Karpas-422 (cell line): Measurements from ENCODE around the gene SON. TPM values are rescaled to one million over a fixed set of nuclear protein-coding genes. Genes with fewer than 3 reads are reported as not detected.

Source experiments
- DNase-seq: peaks from one replicate; pipeline ENCODE4 v3.0.0-alpha.2; 2015
- H2AFZ ChIP-seq: fragments of 200-600 bp; sonication (generic); 2 replicates; pipeline ENCODE4 v1.6.1; 2014; ENCODE audit warnings: antibody characterized with exemption, low read length, mixed read lengths
- H3K27ac ChIP-seq: fragments of 200-600 bp; sonication (generic); 2 replicates; pipeline ENCODE4 v1.5.1; 2014; ENCODE audit warnings: mild to moderate bottlenecking, low read length, moderate library complexity
- H3K27me3 ChIP-seq: fragments of 200-600 bp; sonication (generic); 2 replicates; pipeline ENCODE4 v1.6.1; 2014; ENCODE audit warnings: low read length, mixed read lengths
- H3K36me3 ChIP-seq: fragments of 200-600 bp; sonication (generic); 2 replicates; pipeline ENCODE4 v1.6.1; 2014; ENCODE audit warnings: low read length, mixed read lengths; ENCODE audit not compliant: insufficient read depth
- H3K4me1 ChIP-seq: fragments of 200-600 bp; sonication (generic); 2 replicates; pipeline ENCODE4 v1.6.1; 2014; ENCODE audit warnings: mild to moderate bottlenecking, low read length, mixed read lengths
- H3K4me2 ChIP-seq: fragments of 200-600 bp; sonication (generic); 2 replicates; pipeline ENCODE4 v1.6.1; 2014; ENCODE audit warnings: low read length, low read depth, mild to moderate bottlenecking; ENCODE audit not compliant: poor library complexity, severe bottlenecking
- H3K4me3 ChIP-seq: fragments of 200-600 bp; sonication (generic); 2 replicates; pipeline ENCODE4 v1.5.1; 2014; ENCODE audit warnings: mild to moderate bottlenecking, antibody characterized with exemption, low read length, mixed read lengths
- H3K79me2 ChIP-seq: fragments of 200-600 bp; sonication (generic); 2 replicates; pipeline ENCODE4 v1.6.1; 2014; ENCODE audit warnings: mild to moderate bottlenecking, low read length, mixed read lengths
- H3K9ac ChIP-seq: fragments of 200-600 bp; sonication (generic); 2 replicates; pipeline ENCODE4 v1.6.0; 2014; ENCODE audit warnings: low read length
- H3K9me2 ChIP-seq: fragments of 200-600 bp; sonication (generic), shearing (Covaris generic); replicated peaks from 2 replicates; pipeline ENCODE4 v1.6.0; 2014; ENCODE audit warnings: mild to moderate bottlenecking, low read length, moderate library complexity; ENCODE audit not compliant: insufficient read depth
- H3K9me3 ChIP-seq: fragments of 300-700, 200-600 bp; sonication (generic); 2 replicates; pipeline ENCODE4 v1.6.1; 2014; ENCODE audit warnings: low read length, mixed read lengths
- H4K20me1 ChIP-seq: fragments of 200-600 bp; sonication (generic); 2 replicates; pipeline ENCODE4 v1.6.1; 2014; ENCODE audit warnings: mild to moderate bottlenecking, antibody characterized with exemption, low read length, low read depth; ENCODE audit not compliant: insufficient read depth
- total RNA-seq: library from RNA; depleted of rRNA; stranded (reverse); fragments of >200 nt; shearing (Covaris generic); gene quantifications from 2 replicates; pipeline ENCODE4 v1.2.3, GENCODE V29; 2014; ENCODE audit warnings: low replicate concordance

Gene SON
- total RNA-seq, 1 experiment from 2014 or later: 159 TPM

- no peak for DNase-seq
- Histone ChIP-seq H3K36me3 (peaks cover 60% of the 10 kb centered on the region), H3K4me3 (peak overlapping the region; percentile 83), H3K9me2 (no peaks in the 10 kb centered on the region), H2AFZ (no peak overlapping the region), H3K27ac (peak overlapping the region; percentile 50), H4K20me1 (peaks cover 23% of the 10 kb centered on the region), H3K9me3 (no peaks in the 10 kb centered on the region), H3K79me2 (peaks cover 90% of the 10 kb centered on the region), H3K4me1 (peaks cover 30% of the 10 kb centered on the region), H3K4me2 (peak overlapping the region; percentile 96), H3K9ac (peak overlapping the region; percentile 97), H3K27me3 (no peaks in the 10 kb centered on the region)
Observed at GRCh38 chr21:33540711-33541104, 2.1 kb upstream of the SON start.

GRCh38 chr21:33541105-33541711 lies 1.6 kb upstream of the SON start:
- Histone ChIP-seq H4K20me1 (peaks cover 23% of the 10 kb centered on the region), H2AFZ (no peak overlapping the region), H3K4me1 (peaks cover 30% of the 10 kb centered on the region), H3K36me3 (peaks cover 60% of the 10 kb centered on the region), H3K27me3 (no peaks in the 10 kb centered on the region), H3K9me2 (no peaks in the 10 kb centered on the region), H3K9ac (peak overlapping the region; percentile 97), H3K4me3 (peak overlapping the region; percentile 83), H3K9me3 (no peaks in the 10 kb centered on the region), H3K4me2 (peak overlapping the region; percentile 96), H3K79me2 (peaks cover 92% of the 10 kb centered on the region), H3K27ac (peak overlapping the region; percentile 96)
- DNase-seq: peak; percentile 67

- H3K4me2 ChIP-seq: peak within 1 kb of the TSS; percentile 96
- no peaks in the 10 kb centered on the region for H3K9me3 ChIP-seq
- H3K9me2 ChIP-seq: no peaks in the 10 kb centered on the region
- H3K27me3 ChIP-seq: no peaks in the 10 kb centered on the region
- peak; percentile 95 for DNase-seq
- H2AFZ ChIP-seq: peak within 1 kb of the TSS; percentile 35; the same call in 1 of the 2 replicates
- peak within 1 kb of the TSS; percentile 83 for H3K4me3 ChIP-seq
- H4K20me1 ChIP-seq: peaks cover 24% of the 10 kb centered on the region
- H3K9ac ChIP-seq: peak within 1 kb of the TSS; percentile 97
- H3K27ac ChIP-seq: peak within 1 kb of the TSS; percentile 96
- peaks cover 92% of the 10 kb centered on the region for H3K79me2 ChIP-seq
- H3K36me3 ChIP-seq: peaks cover 53% of the 10 kb centered on the region
- peaks cover 30% of the 10 kb centered on the region for H3K4me1 ChIP-seq
Observed at GRCh38 chr21:33541756-33542639, 840 bp upstream of the SON start, which contains the start of gene GART. Gene GART (minus strand): TSS chr21:33542117. CDS start chr21:33539315, 2,802 bp downstream.

GRCh38 chr21:33543505-33544129 lies 779 bp downstream of the SON start:
- no peak overlapping the region for H2AFZ ChIP-seq
- no peaks in the 10 kb centered on the region for H3K27me3 ChIP-seq
- H3K27ac ChIP-seq: peak overlapping the region; percentile 89
- H3K9me2 ChIP-seq: no peaks in the 10 kb centered on the region
- H3K4me1 ChIP-seq: peaks cover 30% of the 10 kb centered on the region
- DNase-seq: peak; percentile 84
- H3K79me2 ChIP-seq: peaks cover 94% of the 10 kb centered on the region
- H3K36me3 ChIP-seq: peaks cover 51% of the 10 kb centered on the region
- peak overlapping the region; percentile 97 for H3K9ac ChIP-seq
- H3K4me3 ChIP-seq: peak overlapping the region; percentile 83
- peaks cover 31% of the 10 kb centered on the region for H4K20me1 ChIP-seq
- no peaks in the 10 kb centered on the region for H3K9me3 ChIP-seq
- H3K4me2 ChIP-seq: peak overlapping the region; percentile 91

GRCh38 chr21:33544451-33545195 lies 1.8 kb downstream of the SON start:
- peak overlapping the region; percentile 83 for H3K4me3 ChIP-seq
- peaks cover 30% of the 10 kb centered on the region for H3K4me1 ChIP-seq
- H3K36me3 ChIP-seq: peaks cover 53% of the 10 kb centered on the region
- no peaks in the 10 kb centered on the region for H3K9me3 ChIP-seq
- peak overlapping the region; percentile 89 for H3K27ac ChIP-seq
- no peak for DNase-seq
- no peaks in the 10 kb centered on the region for H3K9me2 ChIP-seq
- peaks cover 41% of the 10 kb centered on the region for H4K20me1 ChIP-seq
- no peak overlapping the region for H2AFZ ChIP-seq
- peak overlapping the region; percentile 91 for H3K4me2 ChIP-seq
- peak overlapping the region; percentile 97 for H3K9ac ChIP-seq
- H3K27me3 ChIP-seq: no peaks in the 10 kb centered on the region
- peaks cover 96% of the 10 kb centered on the region for H3K79me2 ChIP-seq

- DNase-seq: no peak
- Histone ChIP-seq H4K20me1 (peaks cover 56% of the 10 kb centered on the region), H3K9me3 (no peaks in the 10 kb centered on the region), H3K27me3 (no peaks in the 10 kb centered on the region), H3K36me3 (peaks cover 55% of the 10 kb centered on the region), H3K27ac (no peak overlapping the region), H2AFZ (no peak overlapping the region), H3K79me2 (peaks cover 96% of the 10 kb centered on the region), H3K9me2 (no peaks in the 10 kb centered on the region), H3K9ac (no peak overlapping the region), H3K4me2 (no peak overlapping the region), H3K4me1 (peaks cover 21% of the 10 kb centered on the region), H3K4me3 (no peak overlapping the region)
Observed at GRCh38 chr21:33546086-33546485, 3.2 kb downstream of the SON start.

- Histone ChIP-seq H4K20me1 (peaks cover 75% of the 10 kb centered on the region), H3K4me3 (no peak overlapping the region), H3K4me2 (no peak overlapping the region), H3K27me3 (no peaks in the 10 kb centered on the region), H3K27ac (no peak overlapping the region), H3K36me3 (peaks cover 87% of the 10 kb centered on the region), H3K9ac (no peak overlapping the region), H3K9me2 (no peaks in the 10 kb centered on the region), H3K79me2 (peaks cover 98% of the 10 kb centered on the region), H3K4me1 (peaks cover 7% of the 10 kb centered on the region), H3K9me3 (no peaks in the 10 kb centered on the region), H2AFZ (no peak overlapping the region)
- no peak for DNase-seq
Observed at GRCh38 chr21:33549848-33550771, 7.3 kb downstream of the SON start.
